ENCODE measurements around the gene CENPX. TPM values are rescaled to one million over a fixed set of nuclear protein-coding genes. Genes with fewer than 3 reads are reported as not detected.

The CENPX gene
- total and polyA plus RNA-seq, 2 donors (not counting 3 experiments of a cell fraction or from before 2014, with no cell fraction given) = 56.2 to 67.2 TPM

- BruUV-seq (replicated peaks) = no TSS peak
- dilution Hi-C loops (cut with MboI; ENCODE audit: extremely low pct_ligation_motif_present, low sequenced_read_pairs) = no loop called here
These were observed 31.6 kb downstream of the CENPX start for GRCh38 chr17:81990836-81991683.

DNA sequence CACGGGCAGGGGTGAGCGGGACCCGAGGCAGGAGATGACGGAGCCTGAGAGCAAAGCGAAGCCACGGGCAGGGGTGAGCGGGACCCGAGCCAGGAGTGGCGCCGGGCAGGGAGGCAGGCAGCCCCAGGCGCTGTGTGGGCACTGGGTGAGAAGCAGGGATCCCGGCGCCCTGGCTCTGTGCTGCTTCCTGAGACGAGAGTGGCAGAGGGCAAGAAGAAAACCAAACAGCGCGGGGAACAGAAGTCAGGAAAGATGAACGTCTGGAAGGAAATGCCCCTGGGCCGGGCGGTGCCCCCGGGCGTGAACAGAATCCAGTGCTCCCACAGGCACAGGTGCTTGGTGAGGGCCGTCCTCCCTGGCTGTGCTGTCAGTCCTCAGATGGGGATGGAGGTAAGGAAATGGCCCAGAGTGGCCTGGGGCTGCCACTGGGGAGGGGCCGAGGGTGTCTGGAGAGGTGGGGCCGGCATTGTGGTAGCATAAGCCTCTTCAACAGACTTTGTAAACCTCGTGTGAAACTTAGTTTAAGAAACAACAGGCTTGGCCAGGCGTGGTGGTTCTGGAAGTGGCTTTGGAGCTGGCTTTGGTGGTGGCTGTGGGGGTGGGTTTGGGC, 35.4 kb downstream of the CENPX start:
- ChIA-PET POLR2A (interaction anchor here (0.9 kb wide), 1 partner anchor 17 kb away, joined by 3 read pairs; no protein-coding TSS in a partner anchor), CTCF (interaction anchor here (0.7 to 1.8 kb wide), 2 partner anchors 33 to 43 kb away, joined by 3 to 4 read pairs; no protein-coding TSS in a partner anchor)
- intact Hi-C loops (cut with micrococcal nuclease) = no loop called here
- no peak overlapping the region for H3K4me3 ChIP-seq (replicated peaks in 1 of 3; ENCODE audit: insufficient read depth in 1 of 3, low read depth in 1 of 3, low read length in 3 of 3)
- H3K9me1 ChIP-seq (replicated peaks; ENCODE audit: control insufficient read depth, extremely low read depth, insufficient read depth, low read length) = no peaks in the 10 kb centered on the region
- no TSS peak for BruUV-seq (replicated peaks)
- H3K9me3 ChIP-seq (replicated peaks; ENCODE audit: control insufficient read depth, insufficient read depth, low read length) = no peaks in the 10 kb centered on the region
- peaks cover 1% of the 10 kb centered on the region for H3K4me1 ChIP-seq (ENCODE audit: control insufficient read depth, extremely low read depth, insufficient read depth, low read length)
- H4K20me1 ChIP-seq (replicated peaks; ENCODE audit: control insufficient read depth, extremely low read depth, insufficient read depth, low read length) = no peaks in the 10 kb centered on the region
- DNase-seq (ENCODE audit: low read depth, low spot score) = no peak
- H3K79me2 ChIP-seq (ENCODE audit: control insufficient read depth, insufficient read depth, low read length) = no peaks in the 10 kb centered on the region
- TF ChIP-seq POLR2A (IDR thresholded peaks at IDR 0.05; ENCODE audit: low read depth, low read length) = no peak
- TF ChIP-seq GATA2 (IDR thresholded peaks at IDR 0.05; ENCODE audit: insufficient read depth, insufficient read length, low read depth, low read length) = no peak
- no peak for TF ChIP-seq FOS (IDR thresholded peaks at IDR 0.05; ENCODE audit: borderline replicate concordance, insufficient read depth, low read length)
- TF ChIP-seq JUN (IDR thresholded peaks at IDR 0.05; ENCODE audit: borderline replicate concordance, insufficient read depth, insufficient read length, low read depth) = no peak
- no peak for TF ChIP-seq CTCF (IDR thresholded peaks at IDR 0.05; ENCODE audit: extremely low read depth in 1 of 2, insufficient read depth in 1 of 2, low read depth in 1 of 2, low read length in 2 of 2)
- TF ChIP-seq EZH2 (IDR thresholded peaks at IDR 0.05; ENCODE audit: borderline replicate concordance, low read depth, low read length, severe bottlenecking) = no peak
- TF ChIP-seq POLR2AphosphoS5 (IDR thresholded peaks at IDR 0.05; ENCODE audit: insufficient read depth, low read depth, low read length) = no peak
- no peak for TF ChIP-seq MYC (IDR thresholded peaks at IDR 0.05; ENCODE audit: low read depth, low read length)
- no peak for TF ChIP-seq MAX (IDR thresholded peaks at IDR 0.05; ENCODE audit: insufficient read depth, insufficient read length)
- H3K9ac ChIP-seq (replicated peaks; ENCODE audit: extremely low read depth, insufficient read depth, low read length) = no peak overlapping the region
- H3K4me2 ChIP-seq (ENCODE audit: insufficient read depth, low read length) = no peak overlapping the region
- no peak overlapping the region for H2AFZ ChIP-seq (ENCODE audit: low read depth, low read length)
- no peak overlapping the region for H3K27ac ChIP-seq (ENCODE audit: insufficient read depth, low read depth, low read length)
- dilution Hi-C loops (cut with MboI; ENCODE audit: extremely low pct_ligation_motif_present, low sequenced_read_pairs) = no loop called here
- H3K27me3 ChIP-seq (ENCODE audit: control insufficient read depth in 2 of 2, insufficient read depth in 2 of 2, low read length in 2 of 2) = no peaks in the 10 kb centered on the region
- no peak for FAIRE-seq
- peaks cover 0 to 20% of the 10 kb centered on the region in 2 experiments for H3K36me3 ChIP-seq (ENCODE audit: control insufficient read depth in 2 of 2, extremely low read depth in 1 of 2, insufficient read depth in 2 of 2, low read length in 2 of 2)

More at GRCh38 chr17:81990836-81991683, 31.6 kb downstream of the CENPX start:
- no peaks in the 10 kb centered on the region for H3K27me3 ChIP-seq (ENCODE audit: control insufficient read depth in 2 of 2, insufficient read depth in 2 of 2, low read length in 2 of 2)
- H4K20me1 ChIP-seq (replicated peaks; ENCODE audit: control insufficient read depth, extremely low read depth, insufficient read depth, low read length) = no peaks in the 10 kb centered on the region
- H3K4me3 ChIP-seq (replicated peaks in 1 of 3; ENCODE audit: insufficient read depth in 1 of 3, low read depth in 1 of 3, low read length in 3 of 3) = no peak overlapping the region
- CTCF ChIA-PET = interaction anchor here (0.7 to 1.8 kb wide), 3 partner anchors 29 to 40 kb away, joined by 3 to 13 read pairs (median 10); no protein-coding TSS in a partner anchor
- intact Hi-C loops (cut with micrococcal nuclease) = no loop called here
- H2AFZ ChIP-seq (ENCODE audit: low read depth, low read length) = no peak overlapping the region
- H3K4me2 ChIP-seq (ENCODE audit: insufficient read depth, low read length) = no peak overlapping the region
- H3K9me1 ChIP-seq (replicated peaks; ENCODE audit: control insufficient read depth, extremely low read depth, insufficient read depth, low read length) = no peaks in the 10 kb centered on the region
- DNase-seq (ENCODE audit: low read depth, low spot score) (no peak), FAIRE-seq (no peak)
- POLR2A ChIA-PET = no interaction called here
- peaks cover 2% of the 10 kb centered on the region for H3K4me1 ChIP-seq (ENCODE audit: control insufficient read depth, extremely low read depth, insufficient read depth, low read length)
- H3K36me3 ChIP-seq (ENCODE audit: control insufficient read depth in 2 of 2, extremely low read depth in 1 of 2, insufficient read depth in 2 of 2, low read length in 2 of 2) = peaks cover 0 to 4% of the 10 kb centered on the region in 2 experiments
- H3K9ac ChIP-seq (replicated peaks; ENCODE audit: extremely low read depth, insufficient read depth, low read length) = no peak overlapping the region
- no peak overlapping the region for H3K27ac ChIP-seq (ENCODE audit: insufficient read depth, low read depth, low read length)
- no peaks in the 10 kb centered on the region for H3K9me3 ChIP-seq (replicated peaks; ENCODE audit: control insufficient read depth, insufficient read depth, low read length)
- TF ChIP-seq FOS (IDR thresholded peaks at IDR 0.05; ENCODE audit: borderline replicate concordance, insufficient read depth, low read length) = no peak
- no peak for TF ChIP-seq POLR2A (IDR thresholded peaks at IDR 0.05; ENCODE audit: low read depth, low read length)
- no peak for TF ChIP-seq MAX (IDR thresholded peaks at IDR 0.05; ENCODE audit: insufficient read depth, insufficient read length)
- H3K79me2 ChIP-seq (ENCODE audit: control insufficient read depth, insufficient read depth, low read length) = no peaks in the 10 kb centered on the region
